ENCODE results near the gene TSEN15.
A peak's percentile ranks its signal among the peaks of the same experiment; 100 is the strongest.

Gene TSEN15

GRCh38 chr1:184023171-184023570 lies 28.4 kb upstream of the TSEN15 start:
- no peaks in the 10 kb centered on the region for H3K9me3 Mint-ChIP-seq

GRCh38 chr1:184025242-184025675 lies 26.3 kb upstream of the TSEN15 start:
- Mint-ChIP-seq H3K27me3 (peaks cover 21% of the 10 kb centered on the region), H3K4me1 (ENCODE audit: low read depth) (no peaks in the 10 kb centered on the region), H3K36me3 (ENCODE audit: low read depth) (no peaks in the 10 kb centered on the region), H3K9me3 (no peaks in the 10 kb centered on the region), H3K4me3 (no peak overlapping the region), H3K27ac (no peak overlapping the region)

More at GRCh38 chr1:184023171-184023570, 28.4 kb upstream of the TSEN15 start:
- Mint-ChIP-seq H3K36me3 (ENCODE audit: low read depth) (no peaks in the 10 kb centered on the region), H3K4me3 (no peak overlapping the region), H3K27ac (no peak overlapping the region), H3K27me3 (peaks cover 10% of the 10 kb centered on the region), H3K4me1 (ENCODE audit: low read depth) (no peaks in the 10 kb centered on the region)

- Mint-ChIP-seq H3K9me3 (no peaks in the 10 kb centered on the region), H3K4me1 (ENCODE audit: low read depth) (no peaks in the 10 kb centered on the region), H3K27ac (no peak overlapping the region), H3K4me3 (no peak overlapping the region), H3K27me3 (peaks cover 32% of the 10 kb centered on the region), H3K36me3 (ENCODE audit: low read depth) (no peaks in the 10 kb centered on the region)
Measured at GRCh38 chr1:184027826-184028695, 23.5 kb upstream of the TSEN15 start.

GRCh38 chr1:184028854-184029623 lies 22.5 kb upstream of the TSEN15 start:
- Mint-ChIP-seq H3K4me1 (ENCODE audit: low read depth) (no peaks in the 10 kb centered on the region), H3K36me3 (ENCODE audit: low read depth) (no peaks in the 10 kb centered on the region), H3K27ac (no peak overlapping the region), H3K9me3 (no peaks in the 10 kb centered on the region), H3K27me3 (peaks cover 39% of the 10 kb centered on the region), H3K4me3 (no peak overlapping the region)

GRCh38 chr1:184030433-184031091 lies 21.0 kb upstream of the TSEN15 start:
- Mint-ChIP-seq H3K27me3 (peaks cover 49% of the 10 kb centered on the region), H3K9me3 (no peaks in the 10 kb centered on the region), H3K36me3 (ENCODE audit: low read depth) (no peaks in the 10 kb centered on the region), H3K4me1 (ENCODE audit: low read depth) (no peaks in the 10 kb centered on the region), H3K27ac (no peak overlapping the region), H3K4me3 (no peak overlapping the region)

- Mint-ChIP-seq H3K27me3 (peaks cover 54% of the 10 kb centered on the region), H3K36me3 (ENCODE audit: low read depth) (no peaks in the 10 kb centered on the region), H3K4me3 (no peak overlapping the region), H3K9me3 (no peaks in the 10 kb centered on the region), H3K27ac (no peak overlapping the region), H3K4me1 (ENCODE audit: low read depth) (peaks cover 4% of the 10 kb centered on the region)
Measured at GRCh38 chr1:184031092-184031408, 20.5 kb upstream of the TSEN15 start.

GRCh38 chr1:184031409-184032107 lies 20.0 kb upstream of the TSEN15 start:
- Mint-ChIP-seq H3K4me3 (no peak overlapping the region), H3K27me3 (peaks cover 57% of the 10 kb centered on the region), H3K36me3 (ENCODE audit: low read depth) (no peaks in the 10 kb centered on the region), H3K27ac (no peak overlapping the region), H3K4me1 (ENCODE audit: low read depth) (peaks cover 7% of the 10 kb centered on the region), H3K9me3 (no peaks in the 10 kb centered on the region)

GRCh38 chr1:184032306-184032929 lies 19.1 kb upstream of the TSEN15 start:
- Mint-ChIP-seq H3K27me3 (peaks cover 57% of the 10 kb centered on the region), H3K36me3 (ENCODE audit: low read depth) (no peaks in the 10 kb centered on the region), H3K27ac (no peak overlapping the region), H3K4me1 (ENCODE audit: low read depth) (peaks cover 7% of the 10 kb centered on the region), H3K4me3 (no peak overlapping the region), H3K9me3 (no peaks in the 10 kb centered on the region)

- no peaks in the 10 kb centered on the region for H3K9me3 Mint-ChIP-seq
- peaks cover 62% of the 10 kb centered on the region for H3K27me3 Mint-ChIP-seq
- H3K27ac Mint-ChIP-seq = no peak overlapping the region
- H3K36me3 Mint-ChIP-seq (ENCODE audit: low read depth) = no peaks in the 10 kb centered on the region
- no peak overlapping the region for H3K4me3 Mint-ChIP-seq
- peaks cover 12% of the 10 kb centered on the region for H3K4me1 Mint-ChIP-seq (ENCODE audit: low read depth)
Measured at GRCh38 chr1:184032930-184033418, 18.6 kb upstream of the TSEN15 start.

- Mint-ChIP-seq H3K27me3 (peaks cover 62% of the 10 kb centered on the region), H3K9me3 (no peaks in the 10 kb centered on the region), H3K27ac (no peak overlapping the region), H3K36me3 (ENCODE audit: low read depth) (no peaks in the 10 kb centered on the region), H3K4me1 (ENCODE audit: low read depth) (peaks cover 17% of the 10 kb centered on the region), H3K4me3 (no peak overlapping the region)
Measured at GRCh38 chr1:184033711-184034167, 17.8 kb upstream of the TSEN15 start.

- no peak overlapping the region for H3K27ac Mint-ChIP-seq
- H3K36me3 Mint-ChIP-seq (ENCODE audit: low read depth) = no peaks in the 10 kb centered on the region
- no peaks in the 10 kb centered on the region for H3K9me3 Mint-ChIP-seq
- no peak overlapping the region for H3K4me3 Mint-ChIP-seq
- H3K27me3 Mint-ChIP-seq = peaks cover 68% of the 10 kb centered on the region
- peaks cover 19% of the 10 kb centered on the region for H3K4me1 Mint-ChIP-seq (ENCODE audit: low read depth)
Measured at GRCh38 chr1:184034761-184035379, 16.7 kb upstream of the TSEN15 start.

GRCh38 chr1:184035719-184036516 lies 15.6 kb upstream of the TSEN15 start:
- Mint-ChIP-seq H3K4me3 (peak overlapping the region; percentile 67), H3K27ac (no peak overlapping the region), H3K9me3 (no peaks in the 10 kb centered on the region), H3K4me1 (ENCODE audit: low read depth) (peaks cover 19% of the 10 kb centered on the region), H3K27me3 (peaks cover 72% of the 10 kb centered on the region), H3K36me3 (ENCODE audit: low read depth) (no peaks in the 10 kb centered on the region)

GRCh38 chr1:184036517-184036949 lies 15.0 kb upstream of the TSEN15 start:
- H3K9me3 Mint-ChIP-seq = no peaks in the 10 kb centered on the region
- no peak overlapping the region for H3K27ac Mint-ChIP-seq
- H3K27me3 Mint-ChIP-seq = peaks cover 69% of the 10 kb centered on the region
- H3K4me3 Mint-ChIP-seq = peak overlapping the region; percentile 67
- peaks cover 19% of the 10 kb centered on the region for H3K4me1 Mint-ChIP-seq (ENCODE audit: low read depth)
- no peaks in the 10 kb centered on the region for H3K36me3 Mint-ChIP-seq (ENCODE audit: low read depth)
